Sigmoid colon (tissue), 7 donors: Measurements from ENCODE around the gene IL1RAPL1. TPM values are rescaled to one million over a fixed set of nuclear protein-coding genes. Genes with fewer than 3 reads are reported as not detected.

Experiments
- DNase-seq: peaks from one replicate; pipeline ENCODE4 v3.0.0-alpha.2; 2019
- H3K27ac ChIP-seq, 4 donors: fragments of 200-600 bp; sonication (generic); one replicate each; pipeline ENCODE4 v1.5.1; 2016 to 2019; ENCODE audit warnings: mild to moderate bottlenecking in 1 of 4
- H3K27me3 ChIP-seq, 3 donors: fragments of 200-600 bp; sonication (generic); one replicate each; pipeline ENCODE4 v1.5.1; 2019; ENCODE audit warnings: mild to moderate bottlenecking in 1 of 3
- H3K36me3 ChIP-seq, 4 donors: fragments of 200-600 bp; sonication (generic); one replicate each; pipeline ENCODE4 v1.5.1; 2016 to 2019
- H3K4me1 ChIP-seq, 4 donors: fragments of 200-600 bp; sonication (generic); one replicate each; pipeline ENCODE4 v1.5.1; 2017 to 2019
- H3K4me3 ChIP-seq, 4 donors: fragments of 200-600 bp; sonication (generic); one replicate each; pipeline ENCODE4 v1.5.1; 2017 to 2019; ENCODE audit warnings: mild to moderate bottlenecking in 2 of 4, moderate library complexity in 1 of 4
- H3K9me3 ChIP-seq, 4 donors: fragments of 200-600 bp in 3 of 4; sonication (generic) in 3 of 4; one replicate each; pipeline versions ENCODE4 v1.5.1 to v1.6.1; 2013 to 2019
- CTCF ChIP-seq, 4 experiments: fragments of 450-650 bp in 3 of 4; fragments of 200-600 bp in 1 of 4; IDR thresholded peaks; one replicate each; pipeline ENCODE4 v1.5.1; 2016 to 2019; ENCODE audit warnings: antibody characterized with exemption in 4 of 4, mild to moderate bottlenecking in 3 of 4, moderate library complexity in 2 of 4
- EP300 ChIP-seq, 4 donors: sonication (generic); formaldehyde crosslinking; IDR thresholded peaks; one replicate each; pipeline ENCODE4 v1.6.1; 2017; ENCODE audit warnings: antibody characterized with exemption in 4 of 4
- POLR2A ChIP-seq, 2 donors: fragments of 450-650 bp; IDR thresholded peaks; one replicate each; pipeline ENCODE4 v1.6.1; 2016; ENCODE audit warnings: antibody characterized with exemption in 2 of 2, mild to moderate bottlenecking in 2 of 2, moderate library complexity in 2 of 2
- POLR2AphosphoS5 ChIP-seq, 4 donors: sonication (generic); formaldehyde crosslinking; IDR thresholded peaks; one replicate each; pipeline ENCODE4 v1.6.1; 2017; ENCODE audit warnings: antibody characterized with exemption in 4 of 4
- WGBS, 2 donors: extraction: QIAGEN DNeasy Blood & Tissue Kit; methylation state at CpG; one replicate each; pipeline ENCODE4 v1.1.7; 2013; 5-methylcytosine and 5-hydroxymethylcytosine counted together
- intact Hi-C: fragments of 100-400 bp; cut with DNase I; formaldehyde crosslinking; loops from one replicate; pipeline ENCODE4 v1.15.1; 2023
- polyA plus RNA-seq, 3 donors: library from polyadenylated mRNA; stranded (reverse); fragments of 200-250 nt; gene quantifications; one replicate each; pipeline ENCODE4 v1.2.3, GENCODE V29; 2013
- total RNA-seq, 4 donors: library from RNA; depleted of rRNA; stranded (reverse); fragments of >200 nt; gene quantifications; one replicate each; pipeline ENCODE4 v1.1.0, GENCODE V29; 2016
- donor health status: healthy with polysubstance abuse.
- donor health status: Bipolar disorder and iron deficiency.
- donor health status: healthy.

The IL1RAPL1 gene
- total and polyA plus RNA-seq, 7 donors: 0.07 to 2.5 (median 1.2) TPM; not detected in 2

DNA sequence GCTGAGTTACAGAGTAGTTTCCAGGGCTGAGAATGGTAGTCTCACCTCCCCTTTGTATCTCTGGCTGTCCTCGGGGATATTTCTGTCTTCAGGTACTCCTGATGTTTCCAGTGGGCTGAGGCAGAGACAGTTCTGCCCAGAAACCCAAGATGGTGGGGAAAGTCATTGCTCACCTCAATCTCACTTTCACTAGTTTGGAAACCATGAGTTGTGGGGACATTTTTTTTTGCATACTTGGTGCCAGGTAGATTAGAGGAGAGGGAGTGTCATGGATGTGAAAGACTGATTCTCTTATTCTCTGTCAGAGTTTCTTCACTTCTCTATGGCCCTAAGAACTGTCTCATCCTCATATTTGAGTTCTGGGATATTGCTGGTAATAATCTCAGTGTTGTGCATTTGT, 919.5 kb downstream of the IL1RAPL1 start:
- H3K9me3 ChIP-seq: no peaks in the 10 kb centered on the region
- H3K27ac ChIP-seq: no peak overlapping the region
- H3K27me3 ChIP-seq: no peaks in the 10 kb centered on the region
- DNase-seq: no peak
- no peak overlapping the region for H3K4me3 ChIP-seq
- intact Hi-C loops: no loop called here
- no peak for TF ChIP-seq POLR2AphosphoS5 (IDR thresholded peaks at IDR 0.05)
- TF ChIP-seq EP300 (IDR thresholded peaks at IDR 0.05): no peak
- no peak for TF ChIP-seq POLR2A (IDR thresholded peaks at IDR 0.05)
- no peaks in the 10 kb centered on the region for H3K36me3 ChIP-seq
- no peaks in the 10 kb centered on the region for H3K4me1 ChIP-seq
- 90% methylated on average over 1 of the region's 1 CpG for WGBS, 2 donors

DNA sequence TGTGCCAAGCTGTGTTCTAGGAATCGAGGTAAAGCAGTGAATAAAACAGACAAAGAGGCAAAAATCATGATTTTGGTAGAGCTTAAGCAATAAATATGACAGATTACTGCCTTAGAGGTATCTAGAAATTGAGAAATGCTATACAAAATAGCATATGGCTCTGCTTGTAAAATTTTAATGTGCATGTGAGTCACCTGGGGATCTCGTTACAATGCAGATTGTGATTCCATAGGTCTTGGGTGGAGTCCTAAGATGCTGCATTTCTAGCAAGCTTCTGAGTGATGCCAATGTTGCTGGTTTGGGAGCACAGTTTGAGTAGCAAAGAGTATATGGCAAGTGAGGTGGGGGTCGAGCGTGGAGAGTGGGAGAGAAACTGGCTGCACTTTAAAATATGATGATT, 930.9 kb downstream of the IL1RAPL1 start:
- no peaks in the 10 kb centered on the region for H3K9me3 ChIP-seq
- H3K4me1 ChIP-seq: no peaks in the 10 kb centered on the region
- no peaks in the 10 kb centered on the region for H3K27me3 ChIP-seq
- no peak overlapping the region for H3K4me3 ChIP-seq
- WGBS, 2 donors: 60 to 74% methylated on average over 4 of the region's 4 CpGs
- no peaks in the 10 kb centered on the region for H3K36me3 ChIP-seq
- DNase-seq: no peak
- intact Hi-C loops: no loop called here
- TF ChIP-seq POLR2AphosphoS5 (IDR thresholded peaks at IDR 0.05): no peak
- no peak for TF ChIP-seq POLR2A (IDR thresholded peaks at IDR 0.05)
- no peak for TF ChIP-seq EP300 (IDR thresholded peaks at IDR 0.05)
- no peak for TF ChIP-seq CTCF (IDR thresholded peaks at IDR 0.05)
- no peak overlapping the region for H3K27ac ChIP-seq

- Histone ChIP-seq H3K9me3 (no peaks in the 10 kb centered on the region), H3K4me1 (no peaks in the 10 kb centered on the region), H3K4me3 (no peak overlapping the region), H3K27me3 (no peaks in the 10 kb centered on the region), H3K36me3 (no peaks in the 10 kb centered on the region), H3K27ac (no peak overlapping the region)
- intact Hi-C loops: no loop called here
- no peak for TF ChIP-seq POLR2AphosphoS5 (IDR thresholded peaks at IDR 0.05)
- TF ChIP-seq CTCF (IDR thresholded peaks at IDR 0.05): no peak
- no peak for TF ChIP-seq EP300 (IDR thresholded peaks at IDR 0.05)
- no peak for TF ChIP-seq POLR2A (IDR thresholded peaks at IDR 0.05)
- 75 to 77% methylated on average over 1 of the region's 1 CpG for WGBS, 2 donors
- DNase-seq: no peak
These were observed 941.0 kb downstream of the IL1RAPL1 start for GRCh38 chrX:29528281-29528680.

- 85 to 86% methylated on average over 2 of the region's 2 CpGs for WGBS, 2 donors
- Histone ChIP-seq H3K36me3 (no peaks in the 10 kb centered on the region), H3K27ac (no peak overlapping the region), H3K4me1 (no peaks in the 10 kb centered on the region), H3K9me3 (no peaks in the 10 kb centered on the region), H3K4me3 (no peak overlapping the region), H3K27me3 (no peaks in the 10 kb centered on the region)
- intact Hi-C loops: no loop called here
- TF ChIP-seq POLR2A (IDR thresholded peaks at IDR 0.05): no peak
- TF ChIP-seq EP300 (IDR thresholded peaks at IDR 0.05): no peak
- TF ChIP-seq CTCF (IDR thresholded peaks at IDR 0.05): no peak
- TF ChIP-seq POLR2AphosphoS5 (IDR thresholded peaks at IDR 0.05): no peak
- DNase-seq: no peak
These were observed 943.3 kb downstream of the IL1RAPL1 start for GRCh38 chrX:29530501-29530900.

GRCh38 chrX:29531336-29531735, 944.1 kb downstream of the IL1RAPL1 start:
- TF ChIP-seq CTCF (IDR thresholded peaks at IDR 0.05): no peak
- TF ChIP-seq POLR2AphosphoS5 (IDR thresholded peaks at IDR 0.05): no peak
- TF ChIP-seq POLR2A (IDR thresholded peaks at IDR 0.05): no peak
- TF ChIP-seq EP300 (IDR thresholded peaks at IDR 0.05): no peak
- WGBS, 2 donors: 38 to 87% methylated on average over 4 of the region's 4 CpGs
- H3K27ac ChIP-seq: no peak overlapping the region
- H3K4me1 ChIP-seq: no peaks in the 10 kb centered on the region
- H3K4me3 ChIP-seq: no peak overlapping the region
- intact Hi-C loops: no loop called here
- no peaks in the 10 kb centered on the region for H3K9me3 ChIP-seq
- no peak for DNase-seq
- no peaks in the 10 kb centered on the region for H3K27me3 ChIP-seq
- H3K36me3 ChIP-seq: no peaks in the 10 kb centered on the region
